HG03108 (cell line): ENCODE measurements around the gene WSCD2.
"Not testable (repeated sequence)": the region's sequence is repeated elsewhere in the genome, so short reads cannot be mapped to it uniquely, and the experiment has no call there.

Experiments
- ATAC-seq: cut with Tn5 transposase; IDR thresholded peaks from one replicate; pipeline ENCODE4 v1.9.1; 2021; ENCODE audit warnings: moderate library complexity; ENCODE audit not compliant: unreplicated experiment

The WSCD2 gene

GRCh38 chr12:108193493-108193892, 64.4 kb downstream of the WSCD2 start:
- no peak for ATAC-seq

- no peak for ATAC-seq
These were observed 64.8 kb downstream of the WSCD2 start for GRCh38 chr12:108193917-108194316.

DNA sequence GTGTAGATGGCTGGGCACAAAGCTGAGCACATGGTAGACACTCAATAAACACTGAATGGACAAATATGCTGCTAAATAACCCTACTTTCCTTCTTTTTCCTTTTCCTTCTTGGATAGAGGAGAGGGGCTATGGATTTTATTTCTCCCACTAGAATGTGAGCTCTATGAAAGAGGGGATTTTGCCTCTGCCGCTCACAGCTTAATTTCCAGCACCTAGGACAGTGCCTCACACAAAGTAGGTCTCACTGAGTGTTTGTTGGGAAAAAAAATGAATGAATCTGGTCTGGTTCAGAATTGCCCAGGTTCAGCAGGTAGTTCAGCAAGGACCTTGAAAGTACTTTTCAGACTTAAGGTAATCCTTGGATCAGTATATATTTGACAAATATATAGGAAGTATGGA, 65.5 kb downstream of the WSCD2 start:
- no peak for ATAC-seq

GRCh38 chr12:108196319-108196718, 67.2 kb downstream of the WSCD2 start:
- ATAC-seq = no peak

GRCh38 chr12:108196921-108197320, 67.8 kb downstream of the WSCD2 start:
- ATAC-seq = no peak

- no peak for ATAC-seq
These were observed 69.0 kb downstream of the WSCD2 start for GRCh38 chr12:108198043-108198442.

- ATAC-seq = no peak
These were observed 70.0 kb downstream of the WSCD2 start for GRCh38 chr12:108199106-108199505.

- no peak for ATAC-seq
These were observed 72.7 kb downstream of the WSCD2 start for GRCh38 chr12:108201808-108202207.

DNA sequence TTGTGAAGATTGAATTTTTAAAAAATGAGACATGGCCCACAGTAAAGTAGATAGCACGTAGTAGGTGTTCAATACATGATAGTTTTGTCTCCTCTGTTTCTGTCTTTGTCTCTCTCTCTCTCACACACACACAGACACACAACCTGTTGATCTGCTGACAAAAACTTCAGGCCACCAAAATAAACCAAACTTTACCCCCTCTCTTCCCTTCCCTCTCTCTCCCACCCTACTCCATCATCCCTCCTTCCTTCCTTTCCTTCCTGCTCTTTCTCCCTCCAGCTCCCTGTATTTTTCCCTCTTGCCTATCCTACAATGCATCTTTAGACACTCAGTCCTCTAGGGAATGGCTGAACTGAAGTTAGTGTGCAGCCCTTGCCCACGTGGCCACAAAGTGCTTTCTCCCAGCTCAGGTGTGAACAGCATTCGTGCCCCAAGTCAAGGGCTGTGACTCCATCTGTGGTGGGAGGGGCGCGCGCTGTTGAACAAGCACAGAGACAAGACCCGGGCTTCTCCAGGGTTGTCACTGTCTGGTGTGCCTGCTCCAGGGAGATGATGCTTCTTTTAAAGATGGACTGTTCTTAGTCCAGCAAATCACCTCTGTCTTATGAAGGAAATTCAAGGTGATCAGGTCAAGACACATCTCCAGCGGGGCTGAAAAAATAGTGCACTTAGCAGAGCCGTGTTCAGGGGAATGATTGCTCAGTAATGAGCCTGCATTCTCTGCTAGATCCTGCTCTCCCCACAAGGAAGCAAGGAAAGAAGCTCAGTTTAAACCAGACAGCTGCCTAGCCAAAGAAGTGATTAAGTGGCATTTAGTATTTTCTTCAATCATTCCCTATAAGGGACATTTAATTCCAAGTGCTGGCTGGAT, 75.3 kb downstream of the WSCD2 start:
- no peak for ATAC-seq

- ATAC-seq = no peak
These were observed 76.8 kb downstream of the WSCD2 start for GRCh38 chr12:108205864-108206263.

- no peak for ATAC-seq
These were observed 79.0 kb downstream of the WSCD2 start for GRCh38 chr12:108207791-108208730.

GRCh38 chr12:108210001-108210400, 80.9 kb downstream of the WSCD2 start:
- ATAC-seq = no peak

GRCh38 chr12:108211157-108211556, 82.1 kb downstream of the WSCD2 start:
- no peak for ATAC-seq

DNA sequence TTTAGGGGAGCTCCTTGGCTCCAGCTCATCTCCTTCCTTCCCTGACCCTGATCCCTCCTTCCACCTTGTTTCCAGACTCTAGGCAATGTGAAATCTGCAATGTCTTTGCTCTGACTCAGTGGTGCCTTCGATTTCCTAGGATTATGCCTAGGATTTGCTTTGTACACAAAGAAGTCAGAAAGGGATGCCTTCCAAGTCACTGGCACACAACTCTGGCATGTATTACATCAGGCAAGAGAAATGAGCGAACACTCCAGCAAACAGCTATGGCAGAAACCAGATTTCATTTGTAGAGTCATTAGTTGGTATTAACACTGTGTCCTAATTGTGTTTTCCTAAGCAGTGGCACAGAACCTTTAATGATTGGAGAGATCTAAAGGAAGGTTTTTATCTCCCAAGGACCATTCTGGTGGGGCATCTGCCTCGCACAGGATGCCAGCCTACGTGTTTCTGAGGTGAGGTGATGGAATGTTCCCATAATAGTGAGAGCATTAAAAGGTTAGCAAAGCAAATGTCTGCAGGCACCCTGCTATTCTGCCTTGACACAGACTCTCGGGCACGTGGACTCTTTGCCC, 84.9 kb downstream of the WSCD2 start:
- ATAC-seq = no peak

- ATAC-seq = no peak
These were observed 85.4 kb downstream of the WSCD2 start for GRCh38 chr12:108214486-108214885.

DNA sequence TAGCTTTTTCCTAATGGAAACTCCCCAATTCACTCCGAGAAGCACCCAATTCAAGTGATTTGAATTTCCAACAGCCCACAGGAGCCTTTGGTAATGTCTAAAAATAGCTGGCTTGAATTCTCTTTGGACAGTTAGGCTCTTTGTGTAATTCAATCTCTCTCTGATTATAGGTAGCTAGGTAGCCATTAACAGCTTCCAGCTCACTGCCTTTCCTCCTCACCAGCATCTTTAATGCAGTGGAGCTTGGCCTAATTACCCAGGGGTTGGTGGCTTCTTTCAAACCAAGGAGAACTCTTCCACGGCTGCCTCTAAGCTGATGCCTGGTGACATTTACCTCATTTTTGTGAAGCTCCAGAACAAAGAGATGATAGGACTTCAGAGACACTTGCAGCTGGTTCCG, 86.4 kb downstream of the WSCD2 start:
- no peak for ATAC-seq

DNA sequence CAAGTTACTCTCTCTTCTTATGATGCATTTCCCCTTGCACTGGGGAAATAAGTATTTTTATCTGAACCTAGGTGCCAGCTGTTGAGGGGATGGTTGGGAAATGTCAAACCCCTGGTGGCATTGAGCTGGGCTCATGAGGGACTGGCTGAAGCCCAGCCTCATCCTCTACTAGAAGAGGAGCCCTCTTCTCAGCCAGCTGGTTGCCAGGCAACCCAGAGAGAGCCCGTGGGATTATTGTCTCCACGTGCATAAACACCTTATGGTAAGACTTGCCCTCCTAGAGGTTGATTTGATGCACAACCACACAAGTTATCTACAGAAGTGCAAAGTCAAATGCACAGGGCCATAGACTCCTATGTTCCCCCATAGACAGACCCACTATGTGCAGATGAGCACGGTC, 89.8 kb downstream of the WSCD2 start:
- no peak for ATAC-seq

- not testable (repeated sequence) for ATAC-seq
These were observed 96.0 kb downstream of the WSCD2 start for GRCh38 chr12:108225101-108225500.

- ATAC-seq = no peak
These were observed 97.8 kb downstream of the WSCD2 start for GRCh38 chr12:108226866-108227265.

DNA sequence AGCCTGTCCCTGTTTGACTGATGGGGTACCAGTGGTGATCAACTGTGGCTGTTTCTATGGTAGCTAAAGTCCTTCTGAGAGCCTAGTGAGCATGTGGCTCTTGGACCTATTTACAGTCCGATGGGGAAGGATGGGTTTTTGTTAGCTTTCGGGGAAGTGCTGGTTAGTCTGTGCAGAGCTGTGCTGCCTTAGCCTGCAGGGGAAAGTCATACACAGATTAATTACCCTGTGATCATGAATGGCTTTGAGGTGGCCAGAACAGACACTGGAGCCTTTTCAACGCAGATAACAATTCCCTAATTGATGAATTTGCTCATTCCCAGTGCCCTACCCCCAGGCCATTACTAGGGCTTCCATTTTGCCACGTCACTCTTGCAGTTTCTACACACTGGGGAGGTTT, 99.7 kb downstream of the WSCD2 start:
- ATAC-seq = no peak

DNA sequence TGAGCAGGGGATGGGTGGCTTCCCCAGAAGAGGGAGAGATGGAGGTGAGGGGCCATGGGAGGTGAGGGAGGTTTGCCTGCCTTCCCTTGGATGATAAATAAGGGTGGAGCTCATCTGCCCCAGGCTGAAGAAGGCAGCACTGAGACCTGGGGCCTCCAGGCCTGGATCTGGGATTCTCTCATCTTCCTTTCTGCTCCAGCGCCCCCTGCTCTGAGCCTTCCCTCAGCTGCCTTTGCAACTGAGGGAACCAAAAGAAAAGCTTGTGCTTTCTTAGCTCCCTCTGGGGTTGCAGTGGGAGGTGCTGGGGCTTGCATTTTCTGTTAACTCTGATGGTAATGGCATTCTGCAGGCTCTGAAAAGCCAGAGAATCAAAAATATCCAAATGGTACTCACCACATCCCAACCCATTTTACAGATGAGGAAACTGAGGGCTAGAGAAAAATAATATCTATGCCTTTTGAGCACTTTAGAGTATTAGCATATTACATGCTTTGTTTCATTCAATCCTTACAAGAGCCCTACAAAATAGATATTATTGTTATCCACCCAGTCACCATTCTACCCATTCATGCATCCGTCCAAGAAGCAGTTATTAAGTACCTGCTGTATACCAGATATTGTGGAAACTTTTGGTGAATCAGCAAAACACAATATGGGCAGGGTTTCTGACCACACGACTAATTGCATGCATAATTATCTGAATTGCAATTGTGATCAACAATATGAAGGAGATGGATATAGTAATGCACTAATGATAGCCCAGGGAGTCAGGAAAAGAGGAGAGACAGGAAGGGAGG, 102.2 kb downstream of the WSCD2 start:
- ATAC-seq = no peak
